GM19463 (cell line): ENCODE results near the gene CACNA1H.

Source experiments
- ATAC-seq: cut with Tn5 transposase; IDR thresholded peaks from one replicate; pipeline ENCODE4 v1.9.1; 2021; ENCODE audit warnings: mild to moderate bottlenecking, moderate library complexity; ENCODE audit not compliant: unreplicated experiment

Gene CACNA1H

GRCh38 chr16:1121601-1122397, 31.1 kb upstream of the CACNA1H start:
- no peak for ATAC-seq

GRCh38 chr16:1122398-1122765, 30.5 kb upstream of the CACNA1H start:
- ATAC-seq: no peak

DNA sequence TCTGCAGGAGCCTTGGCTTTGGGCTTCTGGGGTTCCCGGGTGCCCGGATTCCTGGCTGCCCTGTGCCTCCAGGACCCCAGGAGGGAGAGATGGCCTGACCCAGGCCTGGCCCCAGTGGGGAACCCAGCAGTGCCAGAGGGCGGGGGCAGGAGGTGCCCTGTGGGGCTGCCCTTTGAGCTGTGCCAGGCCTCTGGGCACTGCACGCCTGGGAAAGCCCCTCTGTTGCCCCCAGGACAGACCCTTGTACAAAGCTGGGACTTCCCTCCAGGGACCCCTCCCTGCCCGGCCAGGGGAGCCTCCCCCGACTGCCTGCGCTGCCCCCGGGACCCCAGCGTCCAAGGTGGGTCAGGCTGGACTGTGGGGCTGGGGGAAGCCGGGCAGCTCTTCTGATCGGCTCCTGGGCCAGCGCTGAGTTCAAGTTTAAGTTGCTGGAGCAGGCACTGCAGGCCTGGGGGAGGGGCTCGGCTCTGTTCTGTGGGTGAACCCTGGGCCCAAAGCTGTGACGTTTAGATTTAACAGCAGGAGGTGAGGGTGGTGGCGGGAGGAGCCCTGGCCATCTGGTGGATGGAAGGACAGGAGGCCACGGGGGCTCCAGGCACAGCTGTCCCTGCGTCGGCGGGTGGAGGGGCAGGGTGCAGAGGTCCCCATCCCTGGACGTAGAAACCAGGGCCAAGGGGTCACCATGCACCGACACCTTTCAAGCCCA, 29.2 kb upstream of the CACNA1H start:
- no peak for ATAC-seq

DNA sequence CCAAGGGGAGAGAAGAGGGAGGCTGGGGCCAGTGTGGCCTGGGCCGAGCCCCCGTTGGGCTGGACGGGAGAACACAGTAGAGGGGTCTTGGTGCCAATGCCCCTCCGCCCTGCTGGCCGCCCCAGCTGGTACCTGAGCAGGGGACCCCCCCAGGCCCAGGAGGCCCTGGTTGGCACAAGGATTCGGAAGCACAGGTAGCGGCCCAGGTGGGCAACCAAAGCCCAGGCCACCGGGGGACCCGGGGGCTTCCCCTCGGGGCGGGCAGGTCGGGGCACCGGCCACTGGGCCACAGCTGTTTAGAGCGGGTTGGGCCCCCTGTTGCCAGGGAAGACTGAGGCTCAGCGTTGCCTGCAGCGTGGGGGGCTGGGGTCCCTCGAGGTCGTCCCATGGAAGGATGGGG, 28.6 kb upstream of the CACNA1H start:
- no peak for ATAC-seq

DNA sequence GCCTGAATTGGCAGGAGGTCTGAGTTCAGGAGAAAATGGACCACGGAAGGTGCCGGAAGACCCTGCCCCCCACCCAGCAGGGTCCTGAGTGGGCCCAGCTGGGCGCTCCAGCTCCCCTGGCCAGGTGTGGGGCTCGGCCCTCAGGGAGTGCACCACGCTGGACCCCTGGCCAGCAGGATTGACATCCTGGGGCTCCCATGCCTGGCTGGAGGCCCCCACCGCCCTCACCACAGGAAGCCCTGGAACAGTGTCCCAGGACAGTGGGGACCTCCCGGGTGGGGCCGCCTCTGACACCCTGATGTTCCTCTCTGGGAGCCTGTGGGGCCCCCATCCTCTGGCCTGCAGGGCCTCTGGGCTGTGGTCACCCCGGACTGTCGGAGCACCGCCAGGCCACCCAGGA, 28.1 kb upstream of the CACNA1H start:
- ATAC-seq: no peak

- no peak for ATAC-seq
Observed at GRCh38 chr16:1125471-1125870, 27.4 kb upstream of the CACNA1H start.

- ATAC-seq: no peak
Observed at GRCh38 chr16:1126044-1126443, 26.9 kb upstream of the CACNA1H start.

- no peak for ATAC-seq
Observed at GRCh38 chr16:1126586-1126985, 26.3 kb upstream of the CACNA1H start.

- no peak for ATAC-seq
Observed at GRCh38 chr16:1127101-1127500, 25.8 kb upstream of the CACNA1H start.

- no peak for ATAC-seq
Observed at GRCh38 chr16:1127971-1128715, 24.8 kb upstream of the CACNA1H start.

DNA sequence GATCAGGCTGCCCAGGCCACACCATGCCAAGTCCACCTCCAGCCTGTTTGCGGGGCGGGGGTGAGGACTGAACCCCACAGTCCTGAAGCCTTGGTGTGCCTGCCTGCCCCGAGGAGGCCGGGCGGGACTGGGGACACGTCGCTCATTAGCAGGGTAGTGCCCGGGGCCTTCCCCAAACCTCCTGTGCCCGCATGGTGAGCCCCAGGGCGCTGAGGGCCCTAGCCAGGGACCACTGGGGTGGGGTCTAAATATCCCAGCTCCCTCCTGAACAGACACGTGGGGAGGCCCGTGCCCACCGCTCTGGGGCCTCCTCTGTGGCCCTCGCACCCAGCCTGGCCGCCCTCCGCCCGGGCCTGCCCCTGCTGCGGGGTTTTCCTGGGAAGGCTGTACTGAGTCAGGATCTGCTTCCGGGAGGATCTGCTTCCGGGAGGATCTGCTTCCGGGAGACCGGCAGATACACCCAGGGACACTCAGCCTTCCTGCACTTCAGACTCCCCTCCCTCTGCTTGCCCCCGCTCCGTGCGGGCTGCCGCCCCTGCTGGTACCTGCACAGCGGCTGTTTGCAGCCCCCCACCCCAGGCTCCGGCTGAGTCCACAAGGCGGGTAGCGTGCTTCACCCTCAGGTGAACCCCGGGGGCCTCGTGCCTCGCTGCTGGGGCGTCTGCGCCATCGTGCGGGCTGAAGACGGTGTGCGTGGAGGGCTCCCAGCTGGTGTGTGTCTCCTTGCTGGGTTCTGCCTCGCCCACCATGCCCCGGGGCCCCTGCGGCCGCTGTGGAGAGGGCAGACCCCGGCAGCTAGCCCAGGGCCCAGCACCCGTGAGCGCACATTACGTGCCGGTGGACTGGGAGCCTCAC, 23.6 kb upstream of the CACNA1H start:
- no peak for ATAC-seq

- ATAC-seq: no peak
Observed at GRCh38 chr16:1130382-1130781, 22.5 kb upstream of the CACNA1H start.

DNA sequence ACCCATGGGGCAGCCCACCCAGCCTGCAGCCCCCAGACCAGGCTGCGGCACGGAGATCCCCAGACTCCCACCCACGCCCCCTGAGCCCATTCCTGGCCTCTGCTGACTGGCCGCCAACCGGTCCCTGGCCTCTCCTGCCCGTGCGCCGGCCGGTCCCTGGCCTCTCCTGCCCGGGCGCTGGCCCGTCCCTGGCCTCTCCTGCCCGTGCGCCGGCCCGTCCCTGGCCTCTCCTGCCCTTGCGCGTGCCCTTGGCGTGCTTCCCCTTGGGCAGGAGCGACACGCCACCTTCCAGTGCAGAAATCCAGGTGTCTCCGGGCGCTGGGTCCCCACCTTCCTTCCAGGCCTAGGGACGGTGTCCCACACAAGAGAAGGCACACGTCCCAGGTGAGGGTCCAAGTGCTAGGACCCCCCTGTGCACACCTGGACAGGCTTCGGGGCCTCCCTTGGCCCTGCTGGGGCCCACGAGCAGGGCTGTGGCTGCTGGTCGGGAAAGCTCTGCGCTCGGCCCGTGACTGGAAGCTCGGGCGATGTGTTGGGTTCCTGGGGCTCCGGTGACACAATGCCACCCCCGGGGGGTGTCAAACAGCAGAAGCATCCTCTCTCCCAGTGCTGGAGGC, 21.4 kb upstream of the CACNA1H start:
- ATAC-seq: no peak

GRCh38 chr16:1132431-1132830, 20.5 kb upstream of the CACNA1H start:
- no peak for ATAC-seq

- ATAC-seq: no peak
Observed at GRCh38 chr16:1133271-1133670, 19.6 kb upstream of the CACNA1H start.

DNA sequence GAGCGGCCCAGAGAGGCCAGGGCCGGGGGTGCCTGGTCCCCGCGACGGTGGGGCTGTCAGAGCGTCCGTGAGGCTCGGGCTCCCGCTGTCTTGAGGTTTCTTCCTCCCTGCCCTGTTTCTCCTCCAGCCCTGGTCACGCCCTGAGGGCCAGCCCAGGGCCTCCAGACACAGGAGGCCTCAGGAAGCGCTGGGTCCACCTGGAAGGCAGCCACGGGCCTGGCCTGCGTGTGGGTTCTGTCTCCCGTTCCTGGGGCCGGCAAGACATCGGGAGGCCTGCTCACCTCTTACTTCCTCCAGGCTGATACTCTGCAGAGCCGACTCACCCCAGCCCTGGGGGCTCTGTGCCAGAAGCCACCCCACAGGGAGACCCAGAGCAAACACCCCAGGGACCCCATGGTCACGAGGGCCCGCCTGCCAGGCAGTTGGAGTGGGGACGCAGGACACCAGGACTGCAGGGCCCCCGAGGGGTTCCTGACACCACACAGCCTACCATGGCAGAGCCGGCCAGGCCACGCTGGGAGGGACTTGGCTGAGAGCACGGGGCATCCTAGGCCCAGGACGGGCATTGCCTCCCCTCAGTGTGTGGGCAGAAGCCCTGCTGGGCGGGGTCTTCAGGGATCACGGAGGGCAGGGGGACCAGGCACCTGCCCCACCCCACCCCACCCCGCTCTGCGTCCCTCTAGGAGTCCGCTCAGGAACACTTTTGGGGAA, 18.9 kb upstream of the CACNA1H start:
- no peak for ATAC-seq

- no peak for ATAC-seq
Observed at GRCh38 chr16:1134776-1135458, 18.0 kb upstream of the CACNA1H start.

DNA sequence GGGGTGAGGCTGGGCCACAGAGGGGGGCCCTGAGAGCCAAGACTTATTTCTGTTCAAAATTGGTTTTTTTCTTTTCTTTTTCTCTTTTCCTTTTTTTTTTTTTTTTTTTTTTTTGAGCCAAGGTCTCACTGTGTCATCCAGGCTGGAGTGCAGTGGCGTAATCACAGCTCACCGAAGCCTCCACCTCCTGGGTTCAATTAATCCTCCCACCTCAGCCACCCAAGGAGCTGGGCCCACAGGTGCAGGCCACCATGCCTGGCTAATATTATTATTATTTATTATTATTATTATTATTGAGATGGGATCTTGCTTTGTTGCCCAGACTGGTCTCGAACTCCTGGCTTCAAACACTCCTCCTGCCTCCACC, 17.5 kb upstream of the CACNA1H start:
- ATAC-seq: no peak

GRCh38 chr16:1137604-1138003, 15.3 kb upstream of the CACNA1H start:
- ATAC-seq: no peak
